Stimulated activated CD4-positive, alpha-beta T cell treated with anti-CD3 and anti-CD28 coated beads, Interleukin-12 subunit alpha, Interleukin-12 subunit beta, amount 100 ng/mL, for 48 hours (primary cell): Measurements from ENCODE around the gene RAP1A.
A peak's percentile ranks its signal among the peaks of the same experiment; 100 is the strongest.

Experiments
- DNase-seq, 3 donors: peaks; one replicate each; pipeline ENCODE4 v3.0.0-alpha.2; 2020; ENCODE audit warnings: low read depth in 2 of 3, low spot score in 1 of 3

RAP1A gene

GRCh38 chr1:111751906-111752575 lies 132.5 kb downstream of the RAP1A start:
- DNase-seq = no peak

GRCh38 chr1:111754984-111755330 lies 135.4 kb downstream of the RAP1A start:
- DNase-seq = peak in 1 of 3 donors; percentile 15

GRCh38 chr1:111755331-111756123 lies 135.9 kb downstream of the RAP1A start, which contains the start of gene DDX20:
TSS of gene DDX20 (plus strand) at chr1:111755901. CDS start at chr1:111755925, 24 bp downstream.
- DNase-seq = peak; percentile 84 to 92 (median 86)

GRCh38 chr1:111756124-111756513 lies 136.5 kb downstream of the RAP1A start:
- no peak for DNase-seq

- DNase-seq = no peak
Measured at GRCh38 chr1:111758373-111758772, 138.8 kb downstream of the RAP1A start.

GRCh38 chr1:111761717-111762116 lies 142.1 kb downstream of the RAP1A start:
- no peak for DNase-seq

- no peak for DNase-seq
Measured at GRCh38 chr1:111762332-111762731, 142.7 kb downstream of the RAP1A start.
